Bronchial epithelial cell (primary cell): Measurements from ENCODE around the gene CCL26. TPM values are rescaled to one million over a fixed set of nuclear protein-coding genes. Genes with fewer than 3 reads are reported as not detected.
"Not testable (repeated sequence)": the region's sequence is repeated elsewhere in the genome, so short reads cannot be mapped to it uniquely, and the experiment has no call there.

Experiments
- DNase-seq: peaks from one replicate; pipeline ENCODE4 v3.0.0-alpha.2; 2010; ENCODE audit warnings: low read depth
- FAIRE-seq: peaks from 2 replicates; lab custom pipeline; 2011; peaks lifted over from hg19 to GRCh38; lab: Jason Lieb, UNC
- H3K27me3 ChIP-seq: 2 replicates; pipeline ENCODE4 v1.5.1; 2011; ENCODE audit warnings: low read length; ENCODE audit not compliant: control insufficient read depth, insufficient read depth
- H3K36me3 ChIP-seq: 2 replicates; pipeline ENCODE4 v1.5.1; 2011; ENCODE audit warnings: low read length; ENCODE audit not compliant: control insufficient read depth, insufficient read depth
- H3K4me3 ChIP-seq: 2 replicates; pipeline ENCODE4 v1.5.1; 2011; ENCODE audit warnings: mild to moderate bottlenecking, low read depth, low read length, control low read depth
- total RNA-seq: library from RNA; depleted of rRNA; stranded (reverse); fragments of >200 nt; gene quantifications from 2 replicates; pipeline ENCODE4 v1.2.1, GENCODE V29; 2014
- TF ChIP-seq, protein P1 (sequence below): IDR thresholded peaks from 2 replicates; pipeline ENCODE4 v1.5.1; 2011; ENCODE audit warnings: mild to moderate bottlenecking, moderate library complexity, low read length, control low read depth, inconsistent platforms; ENCODE audit not compliant: insufficient read depth, severe bottlenecking

The CCL26 gene
- total RNA-seq, 1 donor from 2014 or later, result not detected

GRCh38 chr7:75722373-75722772 lies 49.6 kb downstream of the CCL26 start:
- no peak overlapping the region for H3K4me3 ChIP-seq
- FAIRE-seq, result no peak
- TF ChIP-seq, protein P1, sequence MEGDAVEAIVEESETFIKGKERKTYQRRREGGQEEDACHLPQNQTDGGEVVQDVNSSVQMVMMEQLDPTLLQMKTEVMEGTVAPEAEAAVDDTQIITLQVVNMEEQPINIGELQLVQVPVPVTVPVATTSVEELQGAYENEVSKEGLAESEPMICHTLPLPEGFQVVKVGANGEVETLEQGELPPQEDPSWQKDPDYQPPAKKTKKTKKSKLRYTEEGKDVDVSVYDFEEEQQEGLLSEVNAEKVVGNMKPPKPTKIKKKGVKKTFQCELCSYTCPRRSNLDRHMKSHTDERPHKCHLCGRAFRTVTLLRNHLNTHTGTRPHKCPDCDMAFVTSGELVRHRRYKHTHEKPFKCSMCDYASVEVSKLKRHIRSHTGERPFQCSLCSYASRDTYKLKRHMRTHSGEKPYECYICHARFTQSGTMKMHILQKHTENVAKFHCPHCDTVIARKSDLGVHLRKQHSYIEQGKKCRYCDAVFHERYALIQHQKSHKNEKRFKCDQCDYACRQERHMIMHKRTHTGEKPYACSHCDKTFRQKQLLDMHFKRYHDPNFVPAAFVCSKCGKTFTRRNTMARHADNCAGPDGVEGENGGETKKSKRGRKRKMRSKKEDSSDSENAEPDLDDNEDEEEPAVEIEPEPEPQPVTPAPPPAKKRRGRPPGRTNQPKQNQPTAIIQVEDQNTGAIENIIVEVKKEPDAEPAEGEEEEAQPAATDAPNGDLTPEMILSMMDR, result no peak

GRCh38 chr7:75721922-75722321 lies 50.1 kb downstream of the CCL26 start:
- not testable (repeated sequence) for H3K27me3 ChIP-seq, FAIRE-seq, DNase-seq, H3K36me3 ChIP-seq, H3K4me3 ChIP-seq

More at GRCh38 chr7:75722373-75722772, 49.6 kb downstream of the CCL26 start:
- H3K36me3 ChIP-seq, result no peaks in the 10 kb centered on the region
- H3K27me3 ChIP-seq, result no peaks in the 10 kb centered on the region
- no peak for DNase-seq

DNA sequence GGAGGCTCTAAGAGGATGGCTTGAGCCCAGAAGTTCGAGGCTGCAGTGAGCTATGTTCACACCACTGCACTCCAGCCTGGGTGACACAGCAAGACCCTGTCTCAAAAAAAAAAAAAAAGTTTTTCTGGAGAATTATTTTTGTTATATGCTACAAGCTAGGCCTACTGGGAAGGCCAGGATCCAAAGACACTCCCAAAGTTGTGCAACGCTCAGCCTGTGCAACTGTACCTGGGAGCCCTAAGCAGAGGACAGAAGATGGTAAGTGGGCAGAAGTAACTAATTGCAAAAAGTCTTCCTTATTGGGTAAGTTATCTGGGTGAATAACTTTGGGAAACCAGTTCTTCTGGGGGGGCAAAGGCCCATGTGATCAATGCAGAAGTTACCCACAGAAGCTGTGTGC lies 50.6 kb downstream of the CCL26 start:
- Histone ChIP-seq H3K27me3 (no peaks in the 10 kb centered on the region), H3K36me3 (no peaks in the 10 kb centered on the region), H3K4me3 (no peak overlapping the region)
- TF ChIP-seq, protein P1, result no peak
- FAIRE-seq (no peak), DNase-seq (no peak)

DNA sequence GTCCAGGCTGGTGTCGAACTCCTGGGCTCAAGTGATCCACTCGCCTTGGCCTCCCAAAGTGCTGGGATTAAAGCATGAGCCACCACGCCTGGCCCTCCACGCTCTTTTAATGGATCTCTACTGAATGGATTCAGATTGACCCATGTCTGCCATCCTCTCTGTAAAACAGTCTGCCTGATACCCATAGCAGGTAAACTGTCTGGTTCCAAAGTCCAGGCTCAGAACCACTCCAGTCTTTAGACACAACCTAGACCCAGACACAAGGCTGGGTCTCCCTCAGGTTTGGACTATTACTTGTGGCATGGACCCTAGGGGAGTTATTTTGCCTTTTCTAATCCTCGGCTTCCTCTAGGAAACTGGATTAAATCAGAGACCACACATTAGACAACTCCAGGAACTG lies 52.4 kb downstream of the CCL26 start:
- TF ChIP-seq, protein P1, result no peak
- no peaks in the 10 kb centered on the region for H3K27me3 ChIP-seq
- H3K36me3 ChIP-seq, result no peaks in the 10 kb centered on the region
- DNase-seq (no peak), FAIRE-seq (no peak)
- no peak overlapping the region for H3K4me3 ChIP-seq

Other genes with a start within 250 kb of the CCL26 start
- 3.2 and 5.2 TPM in 2 replicates for gene HIP1, start 33.3 kb downstream of the CCL26 start, total RNA-seq
- gene CCL24, start 41.6 kb upstream of the CCL26 start, total RNA-seq, result not detected in 2 replicates
- 10.8 and 17.4 TPM in 2 replicates for gene RHBDD2, start 106.8 kb upstream of the CCL26 start, total RNA-seq
- 75.0 and 179 TPM in 2 replicates for gene POR, start 142.9 kb upstream of the CCL26 start, total RNA-seq
- gene TMEM120A, start 222.4 kb upstream of the CCL26 start, total RNA-seq, result 21.6 and 34.7 TPM in 2 replicates